ENCODE results near the gene HOXB7. TPM values are rescaled to one million over a fixed set of nuclear protein-coding genes. Genes with fewer than 3 reads are reported as not detected.

The HOXB7 gene
- total RNA-seq, 2 donors from 2014 or later = 0.52 TPM; not detected in 1

DNA sequence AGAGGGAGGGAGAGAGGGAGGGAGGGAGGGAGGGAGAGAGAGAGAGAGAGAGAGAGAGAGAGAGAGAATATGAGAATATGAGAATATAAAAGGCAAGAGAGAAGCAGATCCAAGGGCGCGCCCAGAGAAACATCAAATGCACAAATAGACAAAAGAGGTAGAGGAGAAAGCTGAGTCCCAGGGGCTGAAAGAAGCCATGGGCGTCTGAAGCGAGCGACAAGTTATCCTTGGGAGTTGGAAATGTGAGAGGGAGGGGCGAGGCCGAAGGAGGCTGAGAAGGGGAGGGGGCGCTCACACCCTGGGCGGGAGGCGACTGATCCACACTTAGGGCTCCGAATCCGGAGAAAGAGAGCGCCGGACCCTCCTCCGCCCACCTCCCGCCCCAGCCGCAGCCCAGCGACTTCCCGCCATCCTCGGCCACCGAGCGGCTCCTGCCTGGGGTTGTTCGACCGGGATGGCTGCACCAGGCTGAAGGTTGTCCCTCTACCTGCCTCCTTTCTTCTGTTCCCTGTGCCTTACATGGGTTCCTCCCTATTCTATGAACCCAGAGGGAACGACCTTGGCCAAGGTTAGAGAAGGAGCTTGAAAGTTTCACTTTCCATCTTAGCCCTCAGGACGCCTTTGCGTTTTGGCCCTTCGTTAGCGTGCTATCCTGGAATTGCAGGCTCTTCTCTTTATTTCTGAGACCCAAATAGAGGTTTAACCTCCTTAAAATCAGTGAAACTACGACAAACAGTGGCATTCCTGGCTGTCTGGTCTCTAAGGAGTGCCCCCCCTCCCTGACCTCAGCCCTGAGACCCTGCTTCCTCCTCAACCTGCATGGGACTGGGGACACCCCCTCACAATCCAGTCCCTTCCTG is 36.5 kb upstream of the HOXB7 start:
- Histone ChIP-seq H3K27ac (no peak overlapping the region), H3K9me3 (no peaks in the 10 kb centered on the region), H3K4me3 (no peak overlapping the region), H3K27me3 (peaks cover 0 to 33% of the 10 kb centered on the region in 2 donors), H3K36me3 (replicated peaks in 1 of 2; ENCODE audit: insufficient read depth in 1 of 2, low read depth in 2 of 2) (no peaks in the 10 kb centered on the region), H3K4me1 (peaks cover 16% of the 10 kb centered on the region)
- TF ChIP-seq, protein P1, sequence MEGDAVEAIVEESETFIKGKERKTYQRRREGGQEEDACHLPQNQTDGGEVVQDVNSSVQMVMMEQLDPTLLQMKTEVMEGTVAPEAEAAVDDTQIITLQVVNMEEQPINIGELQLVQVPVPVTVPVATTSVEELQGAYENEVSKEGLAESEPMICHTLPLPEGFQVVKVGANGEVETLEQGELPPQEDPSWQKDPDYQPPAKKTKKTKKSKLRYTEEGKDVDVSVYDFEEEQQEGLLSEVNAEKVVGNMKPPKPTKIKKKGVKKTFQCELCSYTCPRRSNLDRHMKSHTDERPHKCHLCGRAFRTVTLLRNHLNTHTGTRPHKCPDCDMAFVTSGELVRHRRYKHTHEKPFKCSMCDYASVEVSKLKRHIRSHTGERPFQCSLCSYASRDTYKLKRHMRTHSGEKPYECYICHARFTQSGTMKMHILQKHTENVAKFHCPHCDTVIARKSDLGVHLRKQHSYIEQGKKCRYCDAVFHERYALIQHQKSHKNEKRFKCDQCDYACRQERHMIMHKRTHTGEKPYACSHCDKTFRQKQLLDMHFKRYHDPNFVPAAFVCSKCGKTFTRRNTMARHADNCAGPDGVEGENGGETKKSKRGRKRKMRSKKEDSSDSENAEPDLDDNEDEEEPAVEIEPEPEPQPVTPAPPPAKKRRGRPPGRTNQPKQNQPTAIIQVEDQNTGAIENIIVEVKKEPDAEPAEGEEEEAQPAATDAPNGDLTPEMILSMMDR (IDR thresholded peaks at IDR 0.05) = no peak
- no peak for TF ChIP-seq POLR2A (IDR thresholded peaks at IDR 0.05)
- ATAC-seq (no peak), DNase-seq (no peak)
- 2 to 3% methylated on average over 27 to 30 of the region's 30 CpGs for WGBS, 2 donors
- intact Hi-C loops (cut with DNase I) = no loop called here

- no peak overlapping the region for H3K4me3 ChIP-seq
- no peak for TF ChIP-seq POLR2A (IDR thresholded peaks at IDR 0.05)
- TF ChIP-seq, protein P1 (IDR thresholded peaks at IDR 0.05) = no peak
- no peak overlapping the region for H3K27ac ChIP-seq
- ATAC-seq = no peak
- H3K9me3 ChIP-seq = no peaks in the 10 kb centered on the region
- DNase-seq = no peak
- 2% methylated on average over 19 to 80 of the region's 80 CpGs for WGBS, 2 donors
- peaks cover 22% of the 10 kb centered on the region for H3K4me1 ChIP-seq
- peaks cover 0 to 37% of the 10 kb centered on the region in 2 donors for H3K27me3 ChIP-seq
- intact Hi-C loops (cut with DNase I) = no loop called here
- no peaks in the 10 kb centered on the region for H3K36me3 ChIP-seq (replicated peaks in 1 of 2; ENCODE audit: insufficient read depth in 1 of 2, low read depth in 2 of 2)
These were observed 35.6 kb upstream of the HOXB7 start for GRCh38 chr17:48646183-48647102.

DNA sequence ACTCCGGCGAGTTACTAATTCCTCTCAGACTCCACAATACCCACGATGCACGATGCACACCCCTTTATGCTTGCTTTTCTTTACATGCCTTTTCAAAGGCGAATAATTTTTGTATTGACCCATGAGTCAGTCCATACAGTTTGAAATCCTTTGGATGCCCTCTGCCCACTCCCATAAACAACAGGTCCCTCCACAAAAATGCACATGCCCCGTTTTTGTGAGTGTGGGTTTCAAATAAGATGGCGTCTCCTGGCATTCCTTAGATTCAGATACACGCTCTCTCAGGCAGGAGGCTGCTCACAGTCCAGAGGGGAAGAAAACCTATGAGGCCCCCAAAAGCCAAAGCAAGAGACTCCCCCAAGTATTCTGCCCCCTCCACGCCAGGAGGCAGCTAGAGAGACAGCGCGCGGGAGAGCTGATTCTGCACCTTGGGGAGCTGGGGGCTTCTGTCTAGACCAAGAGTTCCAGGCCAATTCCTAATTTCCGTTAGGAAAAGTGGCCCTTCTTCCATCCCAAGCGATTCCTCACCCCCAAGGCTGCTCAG is 34.9 kb upstream of the HOXB7 start:
- TF ChIP-seq POLR2A (IDR thresholded peaks at IDR 0.05) = no peak
- TF ChIP-seq, protein P1 (IDR thresholded peaks at IDR 0.05) = no peak
- Histone ChIP-seq H3K4me3 (no peak overlapping the region), H3K36me3 (replicated peaks in 1 of 2; ENCODE audit: insufficient read depth in 1 of 2, low read depth in 2 of 2) (no peaks in the 10 kb centered on the region), H3K27me3 (peaks cover 0 to 37% of the 10 kb centered on the region in 2 donors), H3K4me1 (peaks cover 22% of the 10 kb centered on the region), H3K9me3 (no peaks in the 10 kb centered on the region), H3K27ac (no peak overlapping the region)
- 9 to 13% methylated on average over 14 of the region's 14 CpGs for WGBS, 2 donors
- DNase-seq (no peak), ATAC-seq (no peak)
- intact Hi-C loops (cut with DNase I) = no loop called here

GRCh38 chr17:48644910-48645557 is 34.2 kb upstream of the HOXB7 start:
- Histone ChIP-seq H3K4me1 (peaks cover 22% of the 10 kb centered on the region), H3K27me3 (peaks cover 0 to 42% of the 10 kb centered on the region in 2 donors), H3K27ac (no peak overlapping the region), H3K4me3 (no peak overlapping the region), H3K9me3 (no peaks in the 10 kb centered on the region), H3K36me3 (replicated peaks in 1 of 2; ENCODE audit: insufficient read depth in 1 of 2, low read depth in 2 of 2) (no peaks in the 10 kb centered on the region)
- no peak for DNase-seq
- TF ChIP-seq, protein P1 (IDR thresholded peaks at IDR 0.05) = no peak
- TF ChIP-seq POLR2A (IDR thresholded peaks at IDR 0.05) = no peak
- intact Hi-C loops (cut with DNase I) = no loop called here
- no peak for ATAC-seq
- 25 to 28% methylated on average over 6 of the region's 6 CpGs for WGBS, 2 donors
